OCI-LY1 (cell line): ENCODE results near the gene TBX22.
"Not testable (repeated sequence)": the region's sequence is repeated elsewhere in the genome, so short reads cannot be mapped to it uniquely, and the experiment has no call there.

Experiments used
- H2AFZ ChIP-seq: fragments of 200-600 bp; sonication (generic), shearing (Covaris generic); 2 replicates; pipeline ENCODE4 v1.6.0; 2014; ENCODE audit warnings: antibody characterized with exemption, mild to moderate bottlenecking, low read length
- H3F3A ChIP-seq: fragments of 200-600 bp; sonication (generic), shearing (Covaris generic); 2 replicates; pipeline ENCODE4 v1.6.0; 2014; ENCODE audit warnings: mild to moderate bottlenecking, antibody characterized with exemption, low read length, moderate library complexity; ENCODE audit not compliant: insufficient read depth
- H3K27ac ChIP-seq: fragments of 200-600 bp; sonication (generic); 2 replicates; pipeline ENCODE4 v1.5.1; 2014; ENCODE audit warnings: low read length, mixed run types, mild to moderate bottlenecking, low read depth; ENCODE audit not compliant: poor library complexity, severe bottlenecking
- H3K27me3 ChIP-seq: fragments of 200-600 bp; sonication (generic); 2 replicates; pipeline ENCODE4 v1.6.0; 2014; ENCODE audit warnings: antibody characterized with exemption, mild to moderate bottlenecking, low read length, moderate library complexity; ENCODE audit not compliant: insufficient read depth
- H3K36me3 ChIP-seq: fragments of 200-600 bp; sonication (generic); 2 replicates; pipeline ENCODE4 v1.6.1; 2014; ENCODE audit warnings: mild to moderate bottlenecking, antibody characterized with exemption, low read length, moderate library complexity, mixed read lengths; ENCODE audit not compliant: insufficient read depth
- H3K4me1 ChIP-seq: fragments of 200-600 bp; sonication (generic); 2 replicates; pipeline ENCODE4 v1.5.1; 2014; ENCODE audit warnings: mild to moderate bottlenecking, low read length, moderate library complexity; ENCODE audit not compliant: insufficient read depth, severe bottlenecking
- H3K4me2 ChIP-seq: fragments of 200-600 bp; sonication (generic), shearing (Covaris generic); 2 replicates; pipeline ENCODE4 v1.6.1; 2014; ENCODE audit warnings: low read length
- H3K4me3 ChIP-seq: fragments of 200-600 bp; sonication (generic); 2 replicates; pipeline ENCODE4 v1.5.1; 2014; ENCODE audit warnings: low read length, low read depth, mild to moderate bottlenecking, mixed read lengths; ENCODE audit not compliant: poor library complexity, severe bottlenecking
- H3K79me2 ChIP-seq: fragments of 200-600 bp; shearing (Covaris generic); 2 replicates; pipeline ENCODE4 v1.6.1; 2016; ENCODE audit warnings: mixed run types, low read length, mixed read lengths; ENCODE audit not compliant: insufficient read depth
- H3K9ac ChIP-seq: fragments of 200-600 bp; sonication (generic), shearing (Covaris generic); 2 replicates; pipeline ENCODE4 v1.6.1; 2014; ENCODE audit warnings: mild to moderate bottlenecking, low read length, mixed read lengths
- H3K9me2 ChIP-seq: fragments of 200-600 bp; sonication (generic), shearing (Covaris generic); 2 replicates; pipeline ENCODE4 v1.6.1; 2014; ENCODE audit warnings: low read depth, mild to moderate bottlenecking, low read length, mixed read lengths
- H3K9me3 ChIP-seq: fragments of 200-600 bp; shearing (Covaris generic); 2 replicates; pipeline ENCODE4 v1.6.1; 2014; ENCODE audit warnings: low read length, mixed read lengths
- H4K20me1 ChIP-seq: fragments of 200-600 bp; sonication (generic), shearing (Covaris generic); 2 replicates; pipeline ENCODE4 v1.6.0; 2016; ENCODE audit warnings: mild to moderate bottlenecking, low read length; ENCODE audit not compliant: insufficient read depth
- CTCF ChIP-seq: fragments of 200-600 bp; sonication (generic), shearing (Covaris generic); IDR thresholded peaks from 2 replicates; pipeline ENCODE4 v1.5.1; 2017; ENCODE audit warnings: mild to moderate bottlenecking, antibody characterized with exemption, low read length, moderate library complexity, mixed read lengths
- EZH2 ChIP-seq: fragments of 200-600 bp; sonication (generic), shearing (Covaris generic); IDR thresholded peaks from 2 replicates; pipeline ENCODE4 v1.8.0; 2017; ENCODE audit warnings: borderline replicate concordance, mixed run types, mild to moderate bottlenecking, antibody characterized with exemption, low read length, moderate library complexity, mixed read lengths

TBX22 gene

GRCh38 chrX:80026116-80026515 is 11.6 kb downstream of the TBX22 start:
- H3K9me2 ChIP-seq, result no peaks in the 10 kb centered on the region
- no peak overlapping the region for H3K9ac ChIP-seq
- H3F3A ChIP-seq, result no peaks in the 10 kb centered on the region
- H3K36me3 ChIP-seq, result no peaks in the 10 kb centered on the region
- H3K4me1 ChIP-seq, result no peaks in the 10 kb centered on the region
- no peak overlapping the region for H2AFZ ChIP-seq
- H4K20me1 ChIP-seq, result no peaks in the 10 kb centered on the region
- no peak overlapping the region for H3K4me3 ChIP-seq
- H3K79me2 ChIP-seq, result no peaks in the 10 kb centered on the region
- TF ChIP-seq CTCF (no peak), EZH2 (no peak)
- no peaks in the 10 kb centered on the region for H3K9me3 ChIP-seq
- no peaks in the 10 kb centered on the region for H3K27me3 ChIP-seq
- H3K4me2 ChIP-seq, result no peak overlapping the region
- no peak overlapping the region for H3K27ac ChIP-seq

DNA sequence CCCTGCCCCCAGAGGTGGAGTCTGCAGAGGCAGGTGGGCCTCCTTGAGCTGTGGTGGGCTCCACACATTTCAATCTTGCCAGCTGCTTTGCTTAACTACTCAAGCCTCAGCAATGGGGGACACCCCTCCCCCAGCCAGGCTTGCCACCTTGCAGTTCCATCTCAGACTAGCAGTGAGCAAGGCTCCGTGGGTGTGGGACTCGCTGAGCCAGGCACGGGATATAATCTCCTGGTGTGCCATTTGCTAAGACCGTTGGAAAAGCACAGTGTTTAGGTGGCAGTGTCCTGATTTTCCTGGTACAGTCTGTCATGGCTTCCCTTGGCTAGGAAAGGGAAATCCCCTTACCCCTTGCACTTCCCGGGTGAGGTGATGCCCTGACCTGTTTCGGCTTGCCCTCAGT is 51.6 kb downstream of the TBX22 start:
- H3K9ac ChIP-seq, H3K9me2 ChIP-seq, H3K4me2 ChIP-seq, H3K4me1 ChIP-seq, H3F3A ChIP-seq, H3K79me2 ChIP-seq, H2AFZ ChIP-seq, H4K20me1 ChIP-seq, H3K27ac ChIP-seq, H3K27me3 ChIP-seq, H3K4me3 ChIP-seq, H3K9me3 ChIP-seq, H3K36me3 ChIP-seq: not testable (repeated sequence)

DNA sequence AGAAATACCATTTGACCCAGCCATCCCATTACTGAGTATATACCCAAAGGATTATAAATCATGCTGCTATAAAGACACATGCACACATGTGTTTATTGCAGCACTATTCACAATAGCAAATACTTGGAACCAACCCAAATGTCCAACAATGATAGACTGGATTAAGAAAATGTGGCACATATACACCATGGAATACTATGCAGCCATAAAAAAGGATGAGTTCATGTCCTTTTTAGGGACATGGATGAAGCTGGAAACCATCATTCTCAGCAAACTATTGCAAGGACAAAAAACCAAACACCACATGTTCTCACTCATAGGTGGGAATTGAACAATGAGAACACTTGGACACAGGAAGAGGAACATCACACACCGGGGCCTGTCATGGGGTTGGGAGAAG is 61.1 kb downstream of the TBX22 start:
- H3K9me3 ChIP-seq, H3K79me2 ChIP-seq, H2AFZ ChIP-seq, H3K27ac ChIP-seq, H3K9me2 ChIP-seq, H3K9ac ChIP-seq, H3K4me3 ChIP-seq, H3K27me3 ChIP-seq, H3F3A ChIP-seq, H3K4me1 ChIP-seq, H3K36me3 ChIP-seq, H3K4me2 ChIP-seq, H4K20me1 ChIP-seq: not testable (repeated sequence)
